Muscle layer of colon (tissue), 2 donors: Measurements from ENCODE around the gene HLA-DMA.

ENCODE experiments used
- H3K27ac ChIP-seq: one replicate; pipeline ENCODE4 v1.7.0; 2013; ENCODE audit warnings: low read depth, mild to moderate bottlenecking, low read length, moderate library complexity
- H3K27me3 ChIP-seq, 2 donors: one replicate each; pipeline ENCODE4 v1.7.0; 2013; ENCODE audit warnings: low read length in 2 of 2, mild to moderate bottlenecking in 2 of 2; ENCODE audit not compliant: insufficient read depth in 2 of 2, control insufficient read depth in 1 of 2
- H3K36me3 ChIP-seq: one replicate; pipeline ENCODE4 v1.7.0; 2013; ENCODE audit warnings: mild to moderate bottlenecking, low read length; ENCODE audit not compliant: insufficient read depth
- H3K4me1 ChIP-seq: one replicate; pipeline ENCODE4 v1.7.0; 2013; ENCODE audit warnings: mild to moderate bottlenecking, low read length; ENCODE audit not compliant: insufficient read depth
- H3K4me3 ChIP-seq, 2 donors: one replicate each; pipeline ENCODE4 v1.7.0; 2013; ENCODE audit warnings: low read length in 2 of 2, low read depth in 1 of 2, mild to moderate bottlenecking in 1 of 2, moderate library complexity in 1 of 2
- H3K9ac ChIP-seq: one replicate; pipeline ENCODE4 v1.7.0; 2013; ENCODE audit warnings: low read length
- H3K9me3 ChIP-seq: one replicate; pipeline ENCODE4 v1.7.0; 2013; ENCODE audit warnings: mild to moderate bottlenecking, low read length
- donor health status: abdominal sarcoma.
- donor health status: Adenocarcinoma of cecum.

The HLA-DMA gene

DNA sequence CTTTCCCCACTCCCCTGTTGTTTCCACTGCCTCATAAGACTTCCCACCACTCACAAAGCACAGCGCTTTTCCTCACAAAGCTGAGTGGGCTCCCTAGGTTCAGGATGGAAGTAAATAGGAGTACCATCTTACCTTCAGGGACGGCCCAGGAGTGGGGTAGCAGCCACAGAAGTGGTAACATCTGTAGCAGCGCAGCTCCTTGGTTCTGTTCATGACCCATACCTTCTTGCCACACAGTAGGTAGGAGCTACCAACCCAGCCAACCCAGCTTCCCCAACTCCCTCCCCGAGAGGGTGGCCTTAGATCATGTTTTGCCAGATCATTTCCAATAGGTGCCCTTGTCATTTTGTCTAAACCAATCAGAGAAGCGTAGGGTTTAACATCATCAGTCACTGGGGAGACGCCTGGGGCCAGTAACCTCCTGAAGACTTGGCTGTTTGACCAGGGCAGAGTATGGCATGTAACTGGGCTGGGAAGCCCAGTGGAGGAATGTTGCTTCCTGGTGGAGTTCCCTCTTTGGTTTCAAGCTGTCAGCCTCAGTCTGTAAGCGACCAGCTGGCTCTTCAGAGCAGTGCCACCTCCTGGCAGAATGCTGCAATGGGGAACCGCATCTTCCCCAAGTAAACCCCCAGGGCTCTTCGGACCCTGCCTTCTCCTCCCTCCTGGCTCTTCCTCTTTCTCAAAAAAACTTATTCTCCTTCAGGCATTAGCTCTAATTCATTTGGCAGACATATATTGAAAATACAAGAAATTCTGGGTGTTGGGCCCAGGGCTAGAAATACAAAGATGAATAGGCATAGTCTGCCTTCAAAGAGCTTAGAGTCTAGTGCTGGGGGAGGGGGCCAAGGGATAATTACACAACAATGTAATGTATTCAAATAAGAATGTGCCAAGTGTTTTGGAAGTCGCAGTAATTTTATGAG, at the start of gene HLA-DMA:
TSS of gene HLA-DMA (minus strand) at position 281 of the 923 bp plus-strand sequence. CDS start at position 220, 61 bp downstream.
- H3K27ac ChIP-seq = peak within 1 kb of the TSS; percentile 35
- H3K9me3 ChIP-seq = no peaks in the 10 kb centered on the region
- H3K4me3 ChIP-seq = peak within 1 kb of the TSS in 1 of 2 donors; percentile 44
- no peaks in the 10 kb centered on the region for H3K27me3 ChIP-seq
- H3K36me3 ChIP-seq = no peaks in the 10 kb centered on the region
- H3K4me1 ChIP-seq = peaks cover 12% of the 10 kb centered on the region
- peak within 1 kb of the TSS; percentile 13 for H3K9ac ChIP-seq

DNA sequence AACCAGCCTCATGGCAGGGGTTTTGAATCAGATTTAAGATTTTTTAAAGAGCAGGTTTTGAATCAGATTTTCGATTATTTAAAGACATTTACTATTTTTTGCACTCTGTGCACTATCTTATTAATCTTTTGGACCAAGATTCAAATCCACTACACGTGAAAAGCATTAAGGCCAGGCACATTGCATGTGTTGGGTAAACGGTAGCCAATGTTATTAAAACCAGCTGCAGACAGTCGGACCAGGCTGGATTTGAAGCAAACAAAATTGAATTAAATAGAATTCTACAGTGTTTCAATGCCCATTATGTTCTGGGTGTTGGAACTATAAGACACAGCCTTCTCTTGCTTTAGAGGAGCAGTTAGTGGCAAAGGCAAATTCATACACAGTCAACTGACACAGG, 48.8 kb upstream of the HLA-DMA start:
- H3K27me3 ChIP-seq = peaks cover 0 to 4% of the 10 kb centered on the region in 2 donors
- H3K9ac ChIP-seq = no peak overlapping the region
- no peak overlapping the region for H3K27ac ChIP-seq
- no peaks in the 10 kb centered on the region for H3K36me3 ChIP-seq
- H3K4me1 ChIP-seq = no peaks in the 10 kb centered on the region
- H3K9me3 ChIP-seq = no peaks in the 10 kb centered on the region
- H3K4me3 ChIP-seq = no peak overlapping the region

DNA sequence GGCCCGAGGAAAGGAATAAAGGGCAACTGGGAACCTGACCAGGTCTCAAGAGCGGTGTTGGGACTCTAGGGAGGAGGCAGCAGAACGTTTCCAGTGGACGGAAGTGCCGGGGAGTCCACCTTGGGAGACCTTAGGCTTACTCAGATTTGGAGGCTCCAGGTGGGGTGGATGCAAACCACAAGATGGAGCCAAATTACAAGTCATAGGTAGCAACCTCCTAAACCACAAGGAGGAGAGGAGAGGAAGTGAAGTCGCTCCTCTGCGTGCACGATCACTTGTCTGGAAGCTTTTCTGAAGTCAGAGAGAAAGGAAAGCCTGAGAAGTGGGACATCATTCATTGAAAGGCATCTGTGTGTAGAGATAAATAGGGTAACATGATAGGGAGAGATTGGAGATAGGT, 47.2 kb upstream of the HLA-DMA start:
- no peak overlapping the region for H3K4me3 ChIP-seq
- no peak overlapping the region for H3K9ac ChIP-seq
- H3K27ac ChIP-seq = no peak overlapping the region
- no peaks in the 10 kb centered on the region for H3K9me3 ChIP-seq
- no peaks in the 10 kb centered on the region for H3K36me3 ChIP-seq
- H3K4me1 ChIP-seq = no peaks in the 10 kb centered on the region
- H3K27me3 ChIP-seq = peaks cover 0 to 4% of the 10 kb centered on the region in 2 donors

DNA sequence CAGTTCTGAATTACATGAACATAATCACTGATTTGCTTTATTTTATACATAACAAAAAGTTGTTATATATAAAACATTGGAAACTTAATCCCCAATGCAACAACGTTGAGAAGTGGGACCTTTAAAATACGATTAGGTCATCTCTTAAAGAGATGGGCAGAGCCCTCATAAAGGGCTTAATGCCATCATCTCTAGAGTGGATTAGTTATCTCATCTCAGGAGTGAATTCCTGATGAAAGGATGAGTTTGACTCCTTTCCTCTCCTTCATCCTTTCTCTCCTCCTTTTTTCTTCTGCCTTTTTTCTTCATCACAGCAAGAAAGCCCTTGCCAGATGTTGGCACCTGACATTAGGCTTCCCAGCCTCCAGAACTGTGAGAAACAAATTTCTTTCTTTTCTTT, 42.6 kb upstream of the HLA-DMA start:
- no peaks in the 10 kb centered on the region for H3K4me1 ChIP-seq
- H3K36me3 ChIP-seq = no peaks in the 10 kb centered on the region
- H3K9ac ChIP-seq = no peak overlapping the region
- no peak overlapping the region for H3K27ac ChIP-seq
- no peak overlapping the region for H3K4me3 ChIP-seq
- H3K9me3 ChIP-seq = no peaks in the 10 kb centered on the region
- peaks cover 0 to 4% of the 10 kb centered on the region in 2 donors for H3K27me3 ChIP-seq

DNA sequence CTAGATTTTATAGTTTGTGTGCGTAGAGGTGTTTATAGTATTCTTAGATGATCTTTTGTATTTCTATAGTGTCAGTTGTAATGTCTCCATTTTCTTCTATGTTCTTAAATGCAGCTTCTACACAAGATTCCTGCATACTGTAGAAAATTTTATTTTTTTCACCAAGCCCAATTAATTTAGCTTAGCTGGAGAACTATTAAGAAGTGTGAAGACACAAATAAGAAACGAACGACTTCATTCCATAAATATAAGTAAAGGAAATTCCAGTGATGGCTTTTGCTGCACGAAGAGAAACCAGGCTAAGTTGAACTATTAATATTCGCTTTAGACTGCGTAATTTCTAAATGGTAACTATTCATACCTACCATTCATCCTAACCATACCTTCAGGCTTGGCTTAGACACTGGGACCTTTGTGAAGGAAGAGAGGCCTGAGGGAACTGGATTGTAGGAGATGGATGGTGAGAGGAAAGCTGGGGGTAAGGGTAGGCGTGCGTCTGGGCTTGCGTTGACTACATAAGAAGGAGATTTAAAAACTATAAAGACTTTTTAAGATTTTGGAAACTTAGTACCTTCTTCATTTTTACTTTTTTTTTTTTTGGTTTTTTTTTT, 40.6 kb upstream of the HLA-DMA start:
- Histone ChIP-seq H3K9me3 (no peaks in the 10 kb centered on the region), H3K9ac (no peak overlapping the region), H3K27ac (no peak overlapping the region), H3K4me1 (no peaks in the 10 kb centered on the region), H3K4me3 (no peak overlapping the region), H3K36me3 (no peaks in the 10 kb centered on the region), H3K27me3 (no peaks in the 10 kb centered on the region)

GRCh38 chr6:32991972-32992371, 39.1 kb upstream of the HLA-DMA start:
- Histone ChIP-seq H3K27ac (no peak overlapping the region), H3K4me1 (no peaks in the 10 kb centered on the region), H3K4me3 (no peak overlapping the region), H3K27me3 (no peaks in the 10 kb centered on the region), H3K9me3 (no peaks in the 10 kb centered on the region), H3K36me3 (no peaks in the 10 kb centered on the region), H3K9ac (no peak overlapping the region)

- Histone ChIP-seq H3K27me3 (no peaks in the 10 kb centered on the region), H3K27ac (no peak overlapping the region), H3K4me3 (no peak overlapping the region), H3K4me1 (no peaks in the 10 kb centered on the region), H3K9me3 (no peaks in the 10 kb centered on the region), H3K36me3 (no peaks in the 10 kb centered on the region), H3K9ac (no peak overlapping the region)
Measured at GRCh38 chr6:32989368-32989767, 36.5 kb upstream of the HLA-DMA start.

DNA sequence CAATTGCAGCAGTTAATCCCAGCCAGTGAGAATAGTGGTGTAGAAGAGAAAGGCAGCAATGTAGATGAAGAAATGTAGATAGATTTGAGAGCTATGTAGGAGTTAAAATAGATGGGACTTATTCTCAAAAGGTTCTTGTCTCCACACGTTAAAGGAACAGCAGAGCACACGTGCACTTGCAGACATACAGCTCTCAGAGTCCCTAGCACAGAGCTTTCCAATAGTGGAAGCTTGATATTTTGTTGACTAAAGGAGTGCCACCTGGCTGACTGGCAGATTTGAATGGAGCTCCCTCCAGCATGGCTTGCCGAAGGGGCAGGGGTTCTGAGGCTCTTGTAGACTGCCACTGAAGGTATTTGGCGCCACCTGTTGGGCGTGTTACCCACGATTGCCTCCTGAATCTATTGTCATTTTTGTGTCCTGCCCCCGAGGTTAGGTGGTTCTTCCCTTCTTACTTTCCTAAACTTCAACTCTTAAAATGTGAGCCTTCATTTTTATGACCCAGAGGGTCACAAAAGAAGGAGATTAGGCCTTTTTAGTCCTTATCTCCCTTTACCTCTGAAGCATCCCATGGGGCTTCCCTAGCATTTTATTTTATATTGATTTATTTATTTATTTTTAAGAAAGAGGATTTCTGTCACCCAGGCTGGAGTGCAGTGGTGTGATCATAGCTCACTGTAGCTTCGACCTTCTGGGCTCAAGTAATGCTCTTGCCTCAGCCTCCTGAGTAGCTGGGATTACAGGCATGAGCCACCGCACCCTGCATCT, 31.9 kb upstream of the HLA-DMA start:
- Histone ChIP-seq H3K9me3 (no peaks in the 10 kb centered on the region), H3K27ac (no peak overlapping the region), H3K9ac (no peak overlapping the region), H3K27me3 (no peaks in the 10 kb centered on the region), H3K36me3 (peaks cover 19% of the 10 kb centered on the region), H3K4me3 (no peak overlapping the region), H3K4me1 (peaks cover 21% of the 10 kb centered on the region)

GRCh38 chr6:32983964-32984621, 31.2 kb upstream of the HLA-DMA start:
- Histone ChIP-seq H3K4me1 (peaks cover 21% of the 10 kb centered on the region), H3K9ac (no peak overlapping the region), H3K9me3 (no peaks in the 10 kb centered on the region), H3K27me3 (no peaks in the 10 kb centered on the region), H3K36me3 (peaks cover 26% of the 10 kb centered on the region), H3K4me3 (no peak overlapping the region), H3K27ac (peak overlapping the region; percentile 19)

GRCh38 chr6:32983493-32983848, 30.6 kb upstream of the HLA-DMA start:
- no peak overlapping the region for H3K4me3 ChIP-seq
- no peaks in the 10 kb centered on the region for H3K27me3 ChIP-seq
- no peak overlapping the region for H3K27ac ChIP-seq
- no peak overlapping the region for H3K9ac ChIP-seq
- peaks cover 26% of the 10 kb centered on the region for H3K4me1 ChIP-seq
- no peaks in the 10 kb centered on the region for H3K9me3 ChIP-seq
- peaks cover 33% of the 10 kb centered on the region for H3K36me3 ChIP-seq
